Measurements from ENCODE around the gene RERE.

Gene RERE

DNA sequence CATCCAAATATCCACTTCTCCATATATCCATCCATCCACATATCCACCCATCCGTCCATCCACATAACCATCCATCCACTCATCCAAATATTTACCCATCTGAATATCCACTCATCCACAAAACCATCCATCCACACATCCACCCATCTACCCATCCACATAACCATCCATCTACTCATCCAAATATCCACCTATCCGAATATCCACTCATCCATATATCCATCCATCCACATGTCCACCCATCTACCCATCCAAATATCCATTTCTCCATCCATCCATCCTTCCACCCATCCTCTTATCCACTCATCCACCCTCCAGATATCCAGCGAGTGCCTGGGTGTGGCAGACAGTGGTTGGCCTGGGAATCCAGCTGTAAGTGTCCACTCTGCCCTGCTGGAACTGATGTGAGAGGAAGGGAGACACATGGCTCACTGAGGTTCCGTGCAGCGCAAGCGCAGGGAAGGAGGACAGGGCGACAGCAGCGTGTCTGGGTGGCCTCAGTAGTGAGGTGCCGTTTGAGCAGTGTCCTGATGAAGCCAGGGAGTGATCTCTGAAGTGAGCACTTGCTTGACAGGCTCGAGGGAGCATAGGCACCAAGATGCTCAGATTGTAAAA lies 472.4 kb downstream of the RERE start:
- Histone ChIP-seq H3K27me3 (peaks cover 4% of the 10 kb centered on the region), H3K27ac (no peak overlapping the region), H3K36me3 (no peaks in the 10 kb centered on the region), H3K4me3 (ENCODE audit: low read depth in 1 of 2, low read length in 1 of 2) (no peak overlapping the region), H3K4me1 (ENCODE audit: control insufficient read depth in 1 of 2, insufficient read depth in 1 of 2, low read depth in 1 of 2, low read length in 1 of 2) (no peaks in the 10 kb centered on the region), H3K9me3 (no peaks in the 10 kb centered on the region)
- no peak for TF ChIP-seq CTCF (IDR thresholded peaks at IDR 0.05)

DNA sequence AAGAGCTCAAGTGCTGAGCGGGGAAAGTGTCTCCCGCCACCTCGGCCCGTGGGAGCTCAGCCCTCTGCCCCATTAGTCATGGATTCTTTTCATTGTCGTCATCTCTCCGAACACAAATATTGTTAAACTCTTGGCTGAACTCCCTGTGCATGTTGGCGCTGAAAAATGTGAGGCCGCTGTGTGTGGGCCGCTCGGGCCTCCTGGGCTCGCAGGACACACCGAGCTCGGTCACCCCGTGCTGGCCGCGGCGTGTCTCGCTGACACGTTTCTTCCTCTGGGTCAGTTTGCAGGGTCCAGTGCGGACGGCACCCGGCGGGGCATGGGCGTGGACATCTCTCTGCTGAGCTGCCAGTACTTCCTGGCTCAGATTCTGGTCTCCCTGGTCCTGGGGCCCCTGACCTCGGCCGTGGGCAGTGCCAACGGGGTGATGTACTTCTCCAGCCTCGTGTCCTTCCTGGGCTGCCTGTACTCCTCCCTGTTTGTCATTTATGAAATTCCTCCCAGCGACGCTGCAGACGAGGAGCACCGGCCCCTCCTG lies 473.9 kb downstream of the RERE start:
- Histone ChIP-seq H3K4me3 (ENCODE audit: low read depth in 1 of 2, low read length in 1 of 2) (no peak overlapping the region), H3K27ac (no peak overlapping the region), H3K36me3 (no peaks in the 10 kb centered on the region), H3K9me3 (no peaks in the 10 kb centered on the region), H3K4me1 (ENCODE audit: control insufficient read depth in 1 of 2, insufficient read depth in 1 of 2, low read depth in 1 of 2, low read length in 1 of 2) (no peaks in the 10 kb centered on the region), H3K27me3 (peaks cover 3% of the 10 kb centered on the region)
- TF ChIP-seq CTCF (IDR thresholded peaks at IDR 0.05): no peak

DNA sequence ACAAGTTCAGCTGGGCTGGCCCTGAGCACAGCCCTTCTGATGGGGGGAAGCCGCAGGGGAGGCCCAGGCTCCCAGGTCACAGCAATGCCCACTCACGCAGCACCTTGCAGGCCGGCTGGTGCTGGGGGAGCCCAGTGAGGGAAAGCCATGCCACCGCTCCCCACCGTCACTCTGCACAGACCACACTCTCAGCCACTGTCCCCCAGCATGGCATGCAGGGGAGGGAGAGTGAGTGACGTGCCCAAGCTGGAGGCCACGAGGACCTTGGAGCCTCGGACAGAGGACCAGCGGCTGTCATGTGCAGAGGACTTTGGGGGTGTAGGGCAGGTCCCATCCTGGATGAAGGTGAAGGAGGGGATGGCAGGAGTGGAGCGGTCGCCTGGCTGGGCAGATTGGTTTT lies 474.4 kb downstream of the RERE start:
- Histone ChIP-seq H3K36me3 (no peaks in the 10 kb centered on the region), H3K27me3 (no peaks in the 10 kb centered on the region), H3K4me1 (ENCODE audit: control insufficient read depth in 1 of 2, insufficient read depth in 1 of 2, low read depth in 1 of 2, low read length in 1 of 2) (no peaks in the 10 kb centered on the region), H3K4me3 (ENCODE audit: low read depth in 1 of 2, low read length in 1 of 2) (no peak overlapping the region), H3K27ac (no peak overlapping the region), H3K9me3 (no peaks in the 10 kb centered on the region)
- TF ChIP-seq CTCF (IDR thresholded peaks at IDR 0.05): no peak

- Histone ChIP-seq H3K9me3 (no peaks in the 10 kb centered on the region), H3K4me3 (ENCODE audit: low read depth in 1 of 2, low read length in 1 of 2) (no peak overlapping the region), H3K4me1 (ENCODE audit: control insufficient read depth in 1 of 2, insufficient read depth in 1 of 2, low read depth in 1 of 2, low read length in 1 of 2) (no peaks in the 10 kb centered on the region), H3K27ac (no peak overlapping the region), H3K36me3 (no peaks in the 10 kb centered on the region), H3K27me3 (no peaks in the 10 kb centered on the region)
- no peak for TF ChIP-seq CTCF (IDR thresholded peaks at IDR 0.05)
Measured at GRCh38 chr1:8342325-8342724, 475.1 kb downstream of the RERE start.

DNA sequence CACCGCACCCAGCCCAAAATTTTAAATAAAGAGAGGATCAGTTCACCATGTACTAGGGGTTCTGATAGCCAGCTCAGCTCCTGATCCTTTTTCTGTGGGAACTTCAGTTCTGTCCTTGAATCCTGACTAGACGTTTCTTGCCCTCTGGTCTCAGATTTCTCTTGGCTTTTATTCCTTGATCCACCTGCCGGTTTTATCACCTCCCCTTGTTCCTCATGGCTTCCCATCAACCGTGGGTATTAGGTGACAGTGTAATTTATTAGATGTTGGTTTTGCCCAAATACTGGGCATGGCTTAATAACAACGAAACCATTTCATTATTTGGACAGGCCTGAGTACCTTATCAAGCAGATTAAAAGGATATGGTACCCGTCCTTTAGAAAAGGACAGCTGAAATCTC lies 477.0 kb downstream of the RERE start:
- Histone ChIP-seq H3K27me3 (no peaks in the 10 kb centered on the region), H3K9me3 (no peaks in the 10 kb centered on the region), H3K4me1 (ENCODE audit: control insufficient read depth in 1 of 2, insufficient read depth in 1 of 2, low read depth in 1 of 2, low read length in 1 of 2) (no peaks in the 10 kb centered on the region), H3K27ac (no peak overlapping the region), H3K36me3 (no peaks in the 10 kb centered on the region), H3K4me3 (ENCODE audit: low read depth in 1 of 2, low read length in 1 of 2) (no peak overlapping the region)
- no peak for TF ChIP-seq CTCF (IDR thresholded peaks at IDR 0.05)

Data from neutrophil (primary cell).